H9 (cell line): Measurements from ENCODE around the gene GP1BA. TPM values are rescaled to one million over a fixed set of nuclear protein-coding genes. Genes with fewer than 3 reads are reported as not detected.
A peak's percentile ranks its signal among the peaks of the same experiment; 100 is the strongest.

Experiments
- DNase-seq: peaks from one replicate; pipeline ENCODE4 v3.0.0-alpha.2; 2017
- H2AFZ ChIP-seq: one replicate; pipeline ENCODE4 v1.6.1; 2013; ENCODE audit warnings: mild to moderate bottlenecking, low read length, control low read depth, moderate library complexity
- H2AK5ac ChIP-seq: 2 replicates; pipeline ENCODE4 v1.6.1; 2013; ENCODE audit warnings: low read length, control low read depth, mixed read lengths; ENCODE audit not compliant: insufficient read length
- H2BK120ac ChIP-seq: one replicate; pipeline ENCODE4 v1.6.1; 2013; ENCODE audit warnings: low read depth, mild to moderate bottlenecking, low read length, control low read depth, inconsistent platforms; ENCODE audit not compliant: poor library complexity, severe bottlenecking
- H2BK12ac ChIP-seq: 2 replicates; pipeline ENCODE4 v1.6.1; 2013; ENCODE audit warnings: low read length, control low read depth, mixed read lengths, low read depth; ENCODE audit not compliant: insufficient read length
- H2BK15ac ChIP-seq: 2 replicates; pipeline ENCODE4 v1.6.1; 2013; ENCODE audit warnings: low read depth, low read length, control low read depth
- H2BK20ac ChIP-seq: one replicate; pipeline ENCODE4 v1.6.1; 2013; ENCODE audit warnings: low read depth, mild to moderate bottlenecking, low read length, control low read depth, inconsistent platforms; ENCODE audit not compliant: poor library complexity, severe bottlenecking
- H2BK5ac ChIP-seq: 2 replicates; pipeline ENCODE4 v1.6.1; 2013; ENCODE audit warnings: low read length, control low read depth, mixed read lengths; ENCODE audit not compliant: insufficient read length
- H3K14ac ChIP-seq: 2 replicates; pipeline ENCODE4 v1.6.1; 2013; ENCODE audit warnings: low read length, control low read depth; ENCODE audit not compliant: insufficient read depth
- H3K18ac ChIP-seq: 2 replicates; pipeline ENCODE4 v1.6.1; 2013; ENCODE audit warnings: low read depth, mild to moderate bottlenecking, mixed read lengths, low read length, control low read depth; ENCODE audit not compliant: insufficient read length
- H3K23ac ChIP-seq: 2 replicates; pipeline ENCODE4 v1.6.1; 2013; ENCODE audit warnings: low read length, control low read depth, mixed read lengths, low read depth; ENCODE audit not compliant: insufficient read length
- H3K23me2 ChIP-seq: 2 replicates; pipeline ENCODE4 v1.6.1; 2013; ENCODE audit warnings: low read depth, mild to moderate bottlenecking, mixed read lengths, low read length, control low read depth; ENCODE audit not compliant: insufficient read length, poor library complexity, severe bottlenecking
- H3K27ac ChIP-seq: 2 replicates; pipeline ENCODE4 v1.5.1; 2013; ENCODE audit warnings: low read length, control low read depth, mixed read lengths, low read depth; ENCODE audit not compliant: insufficient read length
- H3K27me3 ChIP-seq: 2 replicates; pipeline ENCODE4 v1.6.1; 2013; ENCODE audit warnings: low read length, control low read depth, inconsistent platforms; ENCODE audit not compliant: insufficient read depth
- H3K4ac ChIP-seq: 2 replicates; pipeline ENCODE4 v1.6.1; 2013; ENCODE audit warnings: low read depth, mild to moderate bottlenecking, control low read depth, inconsistent platforms, low read length, moderate library complexity
- H3K4me1 ChIP-seq: 2 replicates; pipeline ENCODE4 v1.6.1; 2013; ENCODE audit warnings: low read length, control low read depth, inconsistent platforms; ENCODE audit not compliant: insufficient read depth
- H3K4me2 ChIP-seq: 2 replicates; pipeline ENCODE4 v1.6.1; 2013; ENCODE audit warnings: low read length, control low read depth, mixed read lengths; ENCODE audit not compliant: insufficient read length, insufficient read depth
- H3K56ac ChIP-seq: 2 replicates; pipeline ENCODE4 v1.6.1; 2013; ENCODE audit warnings: low read depth, mild to moderate bottlenecking, mixed read lengths, low read length, control low read depth; ENCODE audit not compliant: insufficient read length
- H3K79me1 ChIP-seq: 2 replicates; pipeline ENCODE4 v1.6.1; 2013; ENCODE audit warnings: low read depth, mild to moderate bottlenecking, moderate library complexity, low read length, control low read depth, inconsistent platforms; ENCODE audit not compliant: insufficient read depth, poor library complexity, severe bottlenecking
- H3K79me2 ChIP-seq: 2 replicates; pipeline ENCODE4 v1.6.1; 2013; ENCODE audit warnings: low read length, control low read depth, inconsistent platforms; ENCODE audit not compliant: insufficient read depth
- H3K9ac ChIP-seq: 2 replicates; pipeline ENCODE4 v1.6.1; 2013; ENCODE audit warnings: low read length, control low read depth, mixed read lengths; ENCODE audit not compliant: insufficient read length; ENCODE audit errors: extremely low read depth
- H3K9me3 ChIP-seq: one replicate; pipeline ENCODE4 v1.6.1; 2013; ENCODE audit warnings: low read depth, low read length, inconsistent platforms; ENCODE audit not compliant: control insufficient read depth
- H3T11ph ChIP-seq: one replicate; pipeline ENCODE4 v1.6.1; 2013; ENCODE audit warnings: mild to moderate bottlenecking, low read length, control low read depth, inconsistent platforms
- H4K20me1 ChIP-seq: one replicate; pipeline ENCODE4 v1.6.1; 2013; ENCODE audit not compliant: control insufficient read depth, insufficient read length, insufficient read depth
- H4K5ac ChIP-seq: 2 replicates; pipeline ENCODE4 v1.6.1; 2013; ENCODE audit warnings: low read depth, mild to moderate bottlenecking, mixed read lengths, low read length, control low read depth; ENCODE audit not compliant: insufficient read length
- H4K8ac ChIP-seq: replicated peaks from 2 replicates; pipeline ENCODE4 v1.6.1; 2013; ENCODE audit warnings: low read length, control low read depth, mixed read lengths, low read depth; ENCODE audit not compliant: insufficient read length
- H4K91ac ChIP-seq: 2 replicates; pipeline ENCODE4 v1.6.1; 2013; ENCODE audit warnings: low read depth, mild to moderate bottlenecking, moderate library complexity, mixed read lengths, low read length, control low read depth; ENCODE audit not compliant: insufficient read length
- H3K27ac Mint-ChIP-seq, 3 experiments: 2 replicates in 2 of 3; 3 replicates in 1 of 3; pipeline ENCODE4 v1.8.0; 2020 to 2021; ENCODE audit warnings: mixed read lengths in 3 of 3, mild to moderate bottlenecking in 1 of 3, moderate library complexity in 1 of 3
- H3K27me3 Mint-ChIP-seq: 2 replicates; pipeline ENCODE4 v1.8.0; 2021; ENCODE audit warnings: low read depth, mild to moderate bottlenecking, moderate library complexity, mixed read lengths
- H3K36me3 Mint-ChIP-seq, 3 experiments: 2 replicates in 2 of 3; 3 replicates in 1 of 3; pipeline ENCODE4 v1.8.0; 2020 to 2021; ENCODE audit warnings: low read depth in 3 of 3, mixed read lengths in 3 of 3; ENCODE audit not compliant: insufficient read depth in 1 of 3
- H3K4me1 Mint-ChIP-seq, 2 experiments: 2 replicates each; pipeline ENCODE4 v1.8.0; 2020; ENCODE audit warnings: mixed read lengths in 2 of 2
- H3K4me3 Mint-ChIP-seq, 2 experiments: 2 replicates in 1 of 2; 3 replicates in 1 of 2; pipeline ENCODE4 v1.8.0; 2020 to 2021; ENCODE audit warnings: mild to moderate bottlenecking in 2 of 2, mixed read lengths in 2 of 2, moderate library complexity in 1 of 2
- H3K9me3 Mint-ChIP-seq, 2 experiments: 2 replicates in 1 of 2; 3 replicates in 1 of 2; pipeline ENCODE4 v1.8.0; 2020; ENCODE audit warnings: mild to moderate bottlenecking in 2 of 2, mixed read lengths in 2 of 2, moderate library complexity in 1 of 2
- WGBS: extraction: QIAGEN DNeasy Blood & Tissue Kit; methylation state at CpG from one replicate; pipeline ENCODE4 v1.1.7; 2013; ENCODE audit warnings: missing lambda C conversion rate, low lambda C conversion rate, mixed read lengths; ENCODE audit not compliant: insufficient read length; ENCODE audit errors: extremely low coverage; 5-methylcytosine and 5-hydroxymethylcytosine counted together
- total RNA-seq: library from RNA; stranded (reverse); gene quantifications from 2 replicates; pipeline ENCODE4 v1.2.1, GENCODE V29; 2021
- TF ChIP-seq, protein P1 (sequence below): fragments of 200-600 bp; sonication (generic); conservative IDR thresholded peaks from 3 replicates; pipeline ENCODE4 v1.8.0; 2021; ENCODE audit warnings: antibody characterized with exemption, mild to moderate bottlenecking

Gene GP1BA
- total RNA-seq, 1 experiment from 2014 or later = not detected

DNA sequence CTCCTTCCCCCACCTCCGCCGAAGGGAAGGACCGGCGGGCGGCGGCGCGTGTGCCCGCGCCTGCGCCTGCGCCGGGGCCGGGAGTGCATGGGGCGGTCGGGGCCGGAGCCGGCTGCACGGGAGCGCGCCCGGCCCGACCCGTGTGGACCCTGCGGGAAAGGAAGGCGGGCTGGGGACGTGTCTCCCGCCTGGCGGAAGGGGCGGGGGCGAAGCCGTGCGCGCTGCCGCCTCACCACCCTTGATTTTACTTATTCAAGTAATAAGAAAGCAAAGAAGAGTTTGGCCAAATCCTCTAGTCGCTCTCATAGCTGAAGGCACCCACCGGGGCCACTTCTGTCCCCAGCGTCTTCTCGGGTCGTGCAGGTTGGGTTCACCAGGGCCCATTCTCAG, 16.8 kb downstream of the GP1BA start:
- Histone ChIP-seq H3K23ac (no peak overlapping the region), H4K20me1 (no peaks in the 10 kb centered on the region), H3K79me2 (peaks cover 13% of the 10 kb centered on the region; the same call in 1 of the 2 replicates)

More for the DNA sequence above, 16.8 kb downstream of the GP1BA start:
- Histone ChIP-seq H3K23me2 (peaks cover 23% of the 10 kb centered on the region), H2AFZ (no peak overlapping the region), H3K79me1 (peaks cover 4% of the 10 kb centered on the region), H4K5ac (no peak overlapping the region), H4K8ac (no peak overlapping the region), H3K14ac (no peak overlapping the region), H2BK5ac (no peak overlapping the region), H3K4me1 (peaks cover 4% of the 10 kb centered on the region; the same call in 1 of the 2 replicates), H2BK120ac (no peak overlapping the region), H4K91ac (no peak overlapping the region), H2BK15ac (no peak overlapping the region), H3K9me3 (no peaks in the 10 kb centered on the region), H3K9ac (peak overlapping the region; percentile 70), H3K4ac (no peak overlapping the region), H3K4me2 (peak overlapping the region; percentile 72), H3K56ac (no peak overlapping the region), H3K27ac (peak overlapping the region; percentile 78), H2BK12ac (no peak overlapping the region), H3K18ac (no peak overlapping the region), H3T11ph (no peak overlapping the region), H3K27me3 (no peaks in the 10 kb centered on the region), H2AK5ac (no peak overlapping the region), H2BK20ac (no peak overlapping the region)
- Mint-ChIP-seq H3K36me3 (peaks cover 20 to 36% (median 31%) of the 10 kb centered on the region in 3 experiments), H3K27me3 (peaks cover 5% of the 10 kb centered on the region), H3K4me1 (peaks cover 43 to 44% of the 10 kb centered on the region in 2 experiments), H3K27ac (peak overlapping the region; percentile 98 to 100 (median 100)), H3K4me3 (peak overlapping the region; percentile 95 to 100), H3K9me3 (peaks cover 0 to 2% of the 10 kb centered on the region in 2 experiments; a peak in 2 of 5 replicates)
- WGBS = no CpG with 5 or more reads among the region's 40 CpGs
- peak; percentile 90 for DNase-seq
- TF ChIP-seq, protein P1, sequence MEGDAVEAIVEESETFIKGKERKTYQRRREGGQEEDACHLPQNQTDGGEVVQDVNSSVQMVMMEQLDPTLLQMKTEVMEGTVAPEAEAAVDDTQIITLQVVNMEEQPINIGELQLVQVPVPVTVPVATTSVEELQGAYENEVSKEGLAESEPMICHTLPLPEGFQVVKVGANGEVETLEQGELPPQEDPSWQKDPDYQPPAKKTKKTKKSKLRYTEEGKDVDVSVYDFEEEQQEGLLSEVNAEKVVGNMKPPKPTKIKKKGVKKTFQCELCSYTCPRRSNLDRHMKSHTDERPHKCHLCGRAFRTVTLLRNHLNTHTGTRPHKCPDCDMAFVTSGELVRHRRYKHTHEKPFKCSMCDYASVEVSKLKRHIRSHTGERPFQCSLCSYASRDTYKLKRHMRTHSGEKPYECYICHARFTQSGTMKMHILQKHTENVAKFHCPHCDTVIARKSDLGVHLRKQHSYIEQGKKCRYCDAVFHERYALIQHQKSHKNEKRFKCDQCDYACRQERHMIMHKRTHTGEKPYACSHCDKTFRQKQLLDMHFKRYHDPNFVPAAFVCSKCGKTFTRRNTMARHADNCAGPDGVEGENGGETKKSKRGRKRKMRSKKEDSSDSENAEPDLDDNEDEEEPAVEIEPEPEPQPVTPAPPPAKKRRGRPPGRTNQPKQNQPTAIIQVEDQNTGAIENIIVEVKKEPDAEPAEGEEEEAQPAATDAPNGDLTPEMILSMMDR = no peak
